Fibroblast of lung (primary cell): ENCODE data around the gene DHDDS. TPM values are rescaled to one million over a fixed set of nuclear protein-coding genes. Genes with fewer than 3 reads are reported as not detected.

Source experiments
- DNase-seq, 2 donors: peaks; one replicate each; pipeline versions ENCODE4 v3.0.0 to v3.0.0-alpha.2; 2010; ENCODE audit warnings: low read depth in 2 of 2
- H2AFZ ChIP-seq: 2 replicates; pipeline ENCODE4 v1.5.1; 2012; ENCODE audit warnings: low read length, control low read depth, inconsistent platforms
- H3K27ac ChIP-seq: 2 replicates; pipeline ENCODE4 v1.5.1; 2011; ENCODE audit warnings: low read length, control low read depth; ENCODE audit not compliant: insufficient read depth
- H3K27me3 ChIP-seq: 2 replicates; pipeline ENCODE4 v1.5.1; 2011; ENCODE audit warnings: mild to moderate bottlenecking, low read length; ENCODE audit not compliant: control insufficient read depth, insufficient read depth
- H3K36me3 ChIP-seq: 2 replicates; pipeline ENCODE4 v1.5.1; 2011; ENCODE audit warnings: low read length; ENCODE audit not compliant: control insufficient read depth, insufficient read depth
- H3K4me1 ChIP-seq: 2 replicates; pipeline ENCODE4 v1.5.1; 2011; ENCODE audit warnings: low read length; ENCODE audit not compliant: control insufficient read depth, insufficient read depth; ENCODE audit errors: extremely low read depth
- H3K4me2 ChIP-seq: 2 replicates; pipeline ENCODE4 v1.5.1; 2011; ENCODE audit warnings: low read length, control low read depth; ENCODE audit not compliant: insufficient read depth; ENCODE audit errors: extremely low read depth
- H3K4me3 ChIP-seq, 4 experiments: fragments of 200-600 bp in 1 of 4; sonication (generic) in 1 of 4; replicated peaks in 1 of 4; 2 replicates each; pipeline ENCODE4 v1.5.1; 2011 to 2016; ENCODE audit warnings: low read length in 4 of 4, low read depth in 3 of 4, mild to moderate bottlenecking in 3 of 4, control low read depth in 2 of 4, inconsistent platforms in 1 of 4, mixed read lengths in 1 of 4; ENCODE audit not compliant: insufficient read depth in 1 of 4; ENCODE audit errors: control extremely low read depth in 1 of 4
- H3K79me2 ChIP-seq: 2 replicates; pipeline ENCODE4 v1.5.1; 2012; ENCODE audit warnings: mild to moderate bottlenecking, low read length, inconsistent platforms; ENCODE audit not compliant: control insufficient read depth, insufficient read depth
- H3K9ac ChIP-seq: 2 replicates; pipeline ENCODE4 v1.5.1; 2011; ENCODE audit warnings: mild to moderate bottlenecking, low read length, control low read depth; ENCODE audit not compliant: insufficient read depth
- H3K9me3 ChIP-seq: 2 replicates; pipeline ENCODE4 v1.5.1; 2012; ENCODE audit warnings: low read depth, low read length; ENCODE audit not compliant: control insufficient read depth, insufficient read depth
- H4K20me1 ChIP-seq: 2 replicates; pipeline ENCODE4 v1.5.1; 2011; ENCODE audit warnings: low read length; ENCODE audit not compliant: control insufficient read depth, insufficient read depth; ENCODE audit errors: extremely low read depth
- CTCF ChIP-seq, 2 donors: IDR thresholded peaks in 1 of 2; conservative IDR thresholded peaks in 1 of 2; 1 replicate in 1 of 2; 2 replicates in 1 of 2; pipeline ENCODE4 v1.5.1; 2011 to 2012; ENCODE audit warnings: low read length in 2 of 2, control low read depth in 1 of 2, inconsistent platforms in 1 of 2, low read depth in 1 of 2, mild to moderate bottlenecking in 1 of 2
- EZH2 ChIP-seq: IDR thresholded peaks from 2 replicates; pipeline ENCODE4 v1.5.1; 2012; ENCODE audit warnings: low read length, control low read depth, mild to moderate bottlenecking; ENCODE audit errors: missing control alignments
- polyA plus RNA-seq, 2 donors: library from polyadenylated mRNA; depleted of rRNA in 1 of 2; stranded (reverse) in 1 of 2; unstranded in 1 of 2; fragments of >200 nt; gene quantifications; 2 replicates each; pipeline ENCODE4 v1.2.1, GENCODE V29; 2011 to 2012; ENCODE audit warnings: missing spikeins in 1 of 2
- total RNA-seq: library from RNA; depleted of rRNA; stranded (reverse); fragments of >200 nt; gene quantifications from 2 replicates; pipeline ENCODE4 v1.2.1, GENCODE V29; 2014

DHDDS gene
- total and polyA plus RNA-seq, 2 donors (not counting 1 experiment from before 2014, with no cell fraction given), result 41.5 to 76.6 TPM

GRCh38 chr1:26410706-26411623 is 21.2 kb upstream of the DHDDS start, which contains the start of gene LIN28A:
LIN28A (plus strand) TSS chr1:26410817; CDS start chr1:26410892, 75 bp downstream.
- Histone ChIP-seq H3K79me2 (no peaks in the 10 kb centered on the region), H3K36me3 (no peaks in the 10 kb centered on the region), H3K4me1 (no peaks in the 10 kb centered on the region), H3K9ac (no peak within 1 kb of the TSS), H3K4me3 (no peak within 1 kb of the TSS), H3K27me3 (peaks cover 40% of the 10 kb centered on the region), H4K20me1 (no peaks in the 10 kb centered on the region), H3K9me3 (no peaks in the 10 kb centered on the region), H3K27ac (no peak within 1 kb of the TSS), H2AFZ (no peak within 1 kb of the TSS), H3K4me2 (no peak within 1 kb of the TSS)
- DNase-seq, result no peak
- no peak for TF ChIP-seq CTCF (conservative IDR thresholded peaks at IDR 0.05 in 1 of 2, IDR thresholded peaks at IDR 0.05 in 1 of 2; ENCODE audit: low read depth in 1 of 2, low read length in 2 of 2)
- peak; percentile 99 for TF ChIP-seq EZH2

GRCh38 chr1:26411624-26412074 is 20.5 kb upstream of the DHDDS start:
- Histone ChIP-seq H3K36me3 (no peaks in the 10 kb centered on the region), H3K9me3 (no peaks in the 10 kb centered on the region), H3K4me3 (no peak overlapping the region), H3K4me2 (no peak overlapping the region), H3K27me3 (peaks cover 40% of the 10 kb centered on the region), H3K9ac (no peak overlapping the region), H4K20me1 (no peaks in the 10 kb centered on the region), H3K79me2 (no peaks in the 10 kb centered on the region), H3K27ac (no peak overlapping the region), H2AFZ (no peak overlapping the region), H3K4me1 (no peaks in the 10 kb centered on the region)
- TF ChIP-seq EZH2 (no peak), CTCF (conservative IDR thresholded peaks at IDR 0.05 in 1 of 2, IDR thresholded peaks at IDR 0.05 in 1 of 2; ENCODE audit: low read depth in 1 of 2, low read length in 2 of 2) (no peak)
- DNase-seq, result no peak

DNA sequence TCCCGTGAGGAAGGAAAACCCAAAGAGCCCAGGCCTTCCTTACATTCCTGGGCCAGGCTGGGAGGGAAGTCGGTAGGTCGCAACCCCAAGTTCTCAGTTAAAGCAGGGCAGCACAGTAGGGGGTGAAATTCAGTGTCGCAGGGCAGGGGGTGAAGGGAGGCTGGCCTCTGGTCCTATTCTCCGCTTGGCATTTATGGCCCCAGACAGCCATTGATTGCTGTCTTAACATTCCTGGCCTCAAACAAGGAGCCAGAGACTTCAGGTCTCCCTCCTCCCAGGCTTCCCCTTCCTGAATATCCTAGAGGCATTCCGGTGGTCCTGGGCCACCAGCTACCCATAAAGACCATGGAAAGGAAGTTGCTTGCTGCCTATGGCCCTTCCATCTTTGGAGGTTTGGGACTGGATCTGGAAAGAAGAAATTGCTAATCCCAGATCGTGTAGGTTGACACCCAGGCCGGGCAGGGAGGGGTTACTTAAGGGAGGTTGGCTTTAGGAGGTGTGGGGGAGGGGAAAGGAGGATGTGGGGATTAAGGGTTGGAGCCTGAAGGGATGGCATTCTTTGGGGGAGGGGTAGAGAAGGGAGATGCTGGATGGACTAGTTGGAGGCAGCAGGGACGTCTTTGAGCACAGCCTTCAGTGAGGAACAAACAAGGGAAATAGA is 19.8 kb upstream of the DHDDS start:
- Histone ChIP-seq H3K79me2 (no peaks in the 10 kb centered on the region), H3K4me1 (no peaks in the 10 kb centered on the region), H3K9ac (no peak overlapping the region), H3K36me3 (no peaks in the 10 kb centered on the region), H3K27me3 (peaks cover 40% of the 10 kb centered on the region), H3K9me3 (no peaks in the 10 kb centered on the region), H3K4me2 (no peak overlapping the region), H2AFZ (no peak overlapping the region), H3K27ac (no peak overlapping the region), H4K20me1 (no peaks in the 10 kb centered on the region), H3K4me3 (no peak overlapping the region)
- DNase-seq, result no peak
- TF ChIP-seq CTCF (conservative IDR thresholded peaks at IDR 0.05 in 1 of 2, IDR thresholded peaks at IDR 0.05 in 1 of 2; ENCODE audit: low read depth in 1 of 2, low read length in 2 of 2), result no peak
- no peak for TF ChIP-seq EZH2
